ENCODE measurements around the gene TRPM4.

DNA sequence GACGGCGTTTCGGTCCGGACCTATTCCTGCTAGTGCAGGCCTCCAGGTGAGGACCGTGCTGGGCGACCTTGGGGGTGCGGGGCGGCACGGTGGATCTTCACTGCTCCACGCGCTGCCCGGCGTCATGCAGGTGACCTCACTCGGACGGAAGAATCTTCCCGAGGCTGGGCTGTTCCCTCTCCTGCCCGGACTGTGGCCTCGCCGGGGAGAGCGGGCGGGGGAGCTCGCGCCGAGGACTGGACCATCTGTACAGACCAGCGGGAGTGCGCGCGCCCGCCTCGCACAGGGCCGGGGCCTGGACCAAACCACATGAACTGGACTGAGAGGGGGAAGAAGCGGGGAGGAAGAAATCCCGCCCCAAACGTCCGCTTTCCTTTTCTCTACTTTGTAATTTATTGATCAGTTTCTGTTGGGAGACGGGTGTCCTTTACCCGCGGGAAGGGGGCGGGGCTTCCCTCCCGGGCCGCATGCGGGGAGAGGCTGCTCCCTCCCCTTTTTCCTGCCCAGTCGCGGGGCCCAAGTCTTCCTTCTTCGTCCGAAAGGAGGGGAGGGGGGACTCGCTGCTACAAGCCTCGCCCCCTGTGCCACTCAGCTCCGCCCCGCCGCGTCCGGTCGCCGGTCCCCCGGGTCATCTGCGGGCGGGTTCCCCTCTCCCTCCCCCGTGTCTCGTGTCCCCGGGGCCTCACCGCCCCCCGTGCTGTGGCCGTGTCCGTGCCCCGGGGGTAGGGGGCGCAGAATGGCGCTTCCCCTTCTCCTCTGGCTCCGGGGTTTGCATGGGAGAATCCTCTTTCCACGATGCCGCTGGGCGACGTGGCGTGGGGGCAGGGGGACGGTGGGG is 7.3 kb upstream of the TRPM4 start:
- no peak for TF ChIP-seq EZH2phosphoT487 (IDR thresholded peaks at IDR 0.05; ENCODE audit: borderline replicate concordance, low read depth, low read length)
- TF ChIP-seq, protein P1, sequence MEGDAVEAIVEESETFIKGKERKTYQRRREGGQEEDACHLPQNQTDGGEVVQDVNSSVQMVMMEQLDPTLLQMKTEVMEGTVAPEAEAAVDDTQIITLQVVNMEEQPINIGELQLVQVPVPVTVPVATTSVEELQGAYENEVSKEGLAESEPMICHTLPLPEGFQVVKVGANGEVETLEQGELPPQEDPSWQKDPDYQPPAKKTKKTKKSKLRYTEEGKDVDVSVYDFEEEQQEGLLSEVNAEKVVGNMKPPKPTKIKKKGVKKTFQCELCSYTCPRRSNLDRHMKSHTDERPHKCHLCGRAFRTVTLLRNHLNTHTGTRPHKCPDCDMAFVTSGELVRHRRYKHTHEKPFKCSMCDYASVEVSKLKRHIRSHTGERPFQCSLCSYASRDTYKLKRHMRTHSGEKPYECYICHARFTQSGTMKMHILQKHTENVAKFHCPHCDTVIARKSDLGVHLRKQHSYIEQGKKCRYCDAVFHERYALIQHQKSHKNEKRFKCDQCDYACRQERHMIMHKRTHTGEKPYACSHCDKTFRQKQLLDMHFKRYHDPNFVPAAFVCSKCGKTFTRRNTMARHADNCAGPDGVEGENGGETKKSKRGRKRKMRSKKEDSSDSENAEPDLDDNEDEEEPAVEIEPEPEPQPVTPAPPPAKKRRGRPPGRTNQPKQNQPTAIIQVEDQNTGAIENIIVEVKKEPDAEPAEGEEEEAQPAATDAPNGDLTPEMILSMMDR (conservative IDR thresholded peaks at IDR 0.05; ENCODE audit: low read length) = no peak

Measured in OCI-LY7 (cell line).